OCI-LY3 (cell line): ENCODE results near the gene MYH9.

ENCODE experiments used
- H2AFZ ChIP-seq: fragments of 200-600, 300-600 bp; shearing (Covaris generic); 2 replicates; pipeline ENCODE4 v1.6.0; 2014; ENCODE audit warnings: antibody characterized with exemption, low read depth, low read length
- H3K27ac ChIP-seq: fragments of 200-600, 300-600 bp; sonication (generic); 2 replicates; pipeline ENCODE4 v1.5.1; 2014; ENCODE audit warnings: mild to moderate bottlenecking, low read length, moderate library complexity, mixed read lengths
- H3K27me3 ChIP-seq: fragments of 200-600, 300-600 bp; sonication (generic); 2 replicates; pipeline ENCODE4 v1.6.1; 2014; ENCODE audit warnings: low read depth, low read length, mixed read lengths
- H3K36me3 ChIP-seq: fragments of 200-600, 300-600 bp; sonication (generic); replicated peaks from 2 replicates; pipeline ENCODE3; 2014; ENCODE audit warnings: low read depth, low read length, mixed read lengths
- H3K4me1 ChIP-seq: fragments of 300-600, 200-600 bp; sonication (generic); 2 replicates; pipeline ENCODE4 v1.6.1; 2014; ENCODE audit warnings: low read length, mixed read lengths
- H3K4me2 ChIP-seq: fragments of 200-600, 300-600 bp; sonication (generic); 2 replicates; pipeline ENCODE4 v1.6.1; 2014; ENCODE audit warnings: low read length, mixed read lengths
- H3K4me3 ChIP-seq: fragments of 300-600, 200-600 bp; sonication (generic); 2 replicates; pipeline ENCODE4 v1.5.1; 2014; ENCODE audit warnings: antibody characterized with exemption, mild to moderate bottlenecking, low read length, moderate library complexity
- H3K79me2 ChIP-seq: fragments of 300-600, 200-600 bp; shearing (Covaris generic); 2 replicates; pipeline ENCODE4 v1.6.1; 2014; ENCODE audit warnings: mild to moderate bottlenecking, low read length, mixed read lengths
- H3K9ac ChIP-seq: fragments of 300-600, 200-600 bp; shearing (Covaris generic); 2 replicates; pipeline ENCODE4 v1.6.0; 2014; ENCODE audit warnings: mild to moderate bottlenecking, low read length, moderate library complexity
- H3K9me3 ChIP-seq: fragments of 200-600, 300-600 bp; shearing (Covaris generic); 2 replicates; pipeline ENCODE4 v1.6.1; 2014; ENCODE audit warnings: low read length, mixed read lengths; ENCODE audit not compliant: insufficient read depth
- H4K20me1 ChIP-seq: fragments of 200-600, 300-600 bp; sonication (generic); 2 replicates; pipeline ENCODE4 v1.6.1; 2016; ENCODE audit warnings: low read length, mixed read lengths; ENCODE audit not compliant: insufficient read depth
- CTCF ChIP-seq: fragments of 200-600, 300-600 bp; sonication (generic); IDR thresholded peaks from 2 replicates; pipeline ENCODE4 v1.5.1; 2014; ENCODE audit warnings: antibody characterized with exemption, low read length, low read depth
- EZH2phosphoT487 ChIP-seq: fragments of 200-600 bp; shearing (Covaris generic); IDR thresholded peaks from 2 replicates; pipeline ENCODE4 v1.6.1; 2018; ENCODE audit warnings: antibody characterized with exemption, mixed run types, low read depth

Gene MYH9

DNA sequence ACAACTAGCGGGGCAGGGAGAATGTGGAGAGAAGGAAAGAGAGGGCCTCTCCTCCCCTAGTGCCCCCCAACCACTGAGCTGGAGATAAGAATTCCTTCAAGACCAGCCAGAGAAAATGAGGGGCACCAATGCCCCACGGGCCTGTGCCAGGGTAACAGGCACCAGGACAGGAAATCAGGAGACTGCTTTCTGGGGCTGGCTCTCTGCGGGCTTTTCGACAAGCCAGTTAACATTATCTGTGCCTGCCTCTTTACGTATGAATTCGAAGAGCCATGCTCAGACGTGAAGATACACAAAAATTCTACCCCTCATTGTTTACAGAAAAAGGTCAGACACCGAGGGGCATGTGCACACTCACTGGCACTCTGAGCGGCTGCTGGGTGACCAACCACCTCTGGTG is 52.1 kb downstream of the MYH9 start:
- no peak overlapping the region for H3K4me3 ChIP-seq
- H3K79me2 ChIP-seq: peaks cover 99% of the 10 kb centered on the region
- no peak overlapping the region for H3K4me2 ChIP-seq
- no peak for TF ChIP-seq EZH2phosphoT487
- TF ChIP-seq CTCF: no peak
- H3K36me3 ChIP-seq: peaks cover 84% of the 10 kb centered on the region
- H3K27me3 ChIP-seq: no peaks in the 10 kb centered on the region
- H3K27ac ChIP-seq: peak overlapping the region; percentile 53
- peaks cover 35% of the 10 kb centered on the region for H4K20me1 ChIP-seq
- H2AFZ ChIP-seq: no peak overlapping the region
- H3K9me3 ChIP-seq: no peaks in the 10 kb centered on the region
- no peak overlapping the region for H3K9ac ChIP-seq
- peaks cover 46% of the 10 kb centered on the region for H3K4me1 ChIP-seq

DNA sequence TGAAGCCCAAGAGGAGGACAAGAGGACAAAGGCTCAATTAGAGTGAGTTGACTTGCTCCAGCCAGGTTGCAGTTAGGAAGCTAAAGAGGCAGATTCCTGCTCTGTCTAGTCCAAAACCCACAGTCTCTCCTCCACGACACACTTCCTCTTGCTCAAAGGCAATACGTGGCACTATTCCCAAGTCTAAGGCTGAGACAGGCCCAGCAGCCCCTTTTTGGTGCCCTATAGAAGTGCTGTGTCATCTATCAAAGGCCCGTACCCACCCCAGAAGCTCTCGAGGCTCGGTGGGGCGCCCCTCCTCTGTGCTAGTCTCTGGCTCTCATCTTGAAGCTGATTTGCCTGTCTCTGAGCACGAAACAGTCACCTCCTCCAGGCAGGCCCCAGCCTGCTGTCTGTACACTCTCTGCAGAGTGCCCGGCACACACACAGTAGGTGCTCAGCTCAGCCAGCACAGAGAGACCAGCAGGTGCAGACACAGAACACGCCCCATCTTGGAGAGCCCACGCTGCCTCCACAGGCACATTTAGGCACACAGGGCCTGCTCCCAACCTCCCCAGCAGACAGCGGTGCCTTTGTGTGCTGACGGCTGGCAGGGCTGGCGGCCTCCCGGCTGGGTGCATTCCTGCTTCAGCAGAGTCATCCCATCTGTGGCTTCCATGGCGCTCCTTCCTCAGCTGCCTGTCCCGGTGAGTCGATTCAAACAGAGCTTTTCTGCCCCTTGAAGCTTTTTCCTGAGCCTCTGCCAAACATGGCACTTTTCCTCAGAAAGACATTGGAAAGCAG is 52.8 kb downstream of the MYH9 start:
- peaks cover 35% of the 10 kb centered on the region for H4K20me1 ChIP-seq
- H3K27ac ChIP-seq: peak overlapping the region; percentile 53
- no peak overlapping the region for H2AFZ ChIP-seq
- no peak overlapping the region for H3K4me3 ChIP-seq
- H3K27me3 ChIP-seq: no peaks in the 10 kb centered on the region
- no peaks in the 10 kb centered on the region for H3K9me3 ChIP-seq
- peaks cover 50% of the 10 kb centered on the region for H3K4me1 ChIP-seq
- H3K36me3 ChIP-seq: peaks cover 86% of the 10 kb centered on the region
- H3K79me2 ChIP-seq: peaks cover 99% of the 10 kb centered on the region
- H3K4me2 ChIP-seq: no peak overlapping the region
- TF ChIP-seq CTCF (no peak), EZH2phosphoT487 (no peak)
- no peak overlapping the region for H3K9ac ChIP-seq

DNA sequence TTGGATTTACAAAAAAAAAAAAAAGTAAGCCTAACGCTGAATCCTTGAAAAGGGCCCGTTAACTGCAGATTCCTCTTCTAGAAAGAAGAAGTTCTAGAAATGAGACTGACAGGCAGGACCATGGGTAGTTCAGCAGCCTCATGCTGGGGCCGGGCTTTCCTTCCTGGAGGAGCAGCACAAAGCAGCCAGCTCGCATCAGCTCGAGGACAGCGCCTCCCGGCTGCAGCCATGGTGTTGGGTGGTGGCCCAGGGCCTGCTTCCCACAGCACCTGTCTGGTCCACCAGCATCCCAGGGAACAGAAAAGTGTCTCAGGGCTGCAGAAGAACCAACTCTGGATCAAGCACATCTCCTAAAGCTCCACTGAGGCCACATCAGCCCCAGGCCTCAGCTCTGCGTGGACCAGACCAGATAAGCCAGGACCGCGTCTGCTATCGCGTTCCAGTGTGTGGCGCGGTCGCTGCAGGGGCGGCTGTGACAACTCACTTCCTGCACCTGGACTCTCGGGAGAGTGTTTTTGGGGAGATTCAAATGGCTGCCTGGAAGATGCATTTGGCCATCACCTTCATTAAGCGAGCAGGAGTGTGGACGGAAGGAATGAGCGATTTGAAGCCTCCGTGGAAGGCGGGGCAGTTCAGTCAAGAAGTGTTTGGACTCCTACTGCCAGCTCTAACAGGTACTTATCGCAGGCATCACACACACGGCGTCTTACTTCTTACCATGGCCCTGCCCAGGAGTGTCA is 53.5 kb downstream of the MYH9 start:
- peaks cover 99% of the 10 kb centered on the region for H3K79me2 ChIP-seq
- H3K36me3 ChIP-seq: peaks cover 86% of the 10 kb centered on the region
- no peaks in the 10 kb centered on the region for H3K27me3 ChIP-seq
- H3K4me3 ChIP-seq: no peak overlapping the region
- H3K27ac ChIP-seq: peak overlapping the region; percentile 92
- no peak overlapping the region; the same call in 1 of the 2 replicates for H3K9ac ChIP-seq
- H3K4me1 ChIP-seq: peaks cover 50% of the 10 kb centered on the region
- no peak overlapping the region for H2AFZ ChIP-seq
- TF ChIP-seq EZH2phosphoT487 (no peak), CTCF (no peak)
- H4K20me1 ChIP-seq: peaks cover 27% of the 10 kb centered on the region
- H3K9me3 ChIP-seq: no peaks in the 10 kb centered on the region
- peak overlapping the region; percentile 2; the same call in 1 of the 2 replicates for H3K4me2 ChIP-seq

DNA sequence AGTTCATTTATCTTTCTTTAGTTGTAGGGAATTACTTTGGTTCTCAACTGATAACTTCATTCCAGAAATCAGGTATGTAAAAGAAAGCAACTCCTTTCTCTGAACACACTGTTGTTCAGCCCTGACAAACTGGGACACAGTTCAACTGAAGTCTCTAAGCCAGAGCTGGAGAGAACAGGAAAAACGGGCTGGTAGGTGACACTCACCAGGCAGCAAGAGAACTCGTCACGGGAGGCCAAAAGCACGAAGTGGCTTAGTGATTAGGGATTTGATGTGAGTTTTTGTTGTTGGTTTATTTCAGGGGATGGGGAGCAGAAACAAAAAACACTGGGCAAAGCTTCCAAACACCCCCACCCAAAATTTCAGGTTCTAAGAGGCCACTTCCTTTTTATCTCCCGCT is 54.1 kb downstream of the MYH9 start:
- no peaks in the 10 kb centered on the region for H3K27me3 ChIP-seq
- peaks cover 99% of the 10 kb centered on the region for H3K79me2 ChIP-seq
- H2AFZ ChIP-seq: no peak overlapping the region
- no peaks in the 10 kb centered on the region for H3K9me3 ChIP-seq
- H3K36me3 ChIP-seq: peaks cover 86% of the 10 kb centered on the region
- H3K4me2 ChIP-seq: peak overlapping the region; percentile 2; the same call in 1 of the 2 replicates
- no peak overlapping the region; the same call in 1 of the 2 replicates for H3K9ac ChIP-seq
- H4K20me1 ChIP-seq: peaks cover 24% of the 10 kb centered on the region
- no peak for TF ChIP-seq EZH2phosphoT487
- TF ChIP-seq CTCF: no peak
- H3K4me1 ChIP-seq: peaks cover 50% of the 10 kb centered on the region
- H3K4me3 ChIP-seq: no peak overlapping the region
- H3K27ac ChIP-seq: peak overlapping the region; percentile 92
